COLO668 (cell line): ENCODE data around the gene RANBP1.

Source experiments
- DNase-seq: peaks from one replicate; lab custom pipeline; 2025; ENCODE audit not compliant: unreplicated experiment; lab: John Stamatoyannopoulos, UW

The RANBP1 gene

GRCh38 chr22:20088263-20088648 is 27.6 kb upstream of the RANBP1 start:
- DNase-seq, result no peak

- no peak for DNase-seq
These were observed 26.5 kb upstream of the RANBP1 start for GRCh38 chr22:20089226-20089976.

DNA sequence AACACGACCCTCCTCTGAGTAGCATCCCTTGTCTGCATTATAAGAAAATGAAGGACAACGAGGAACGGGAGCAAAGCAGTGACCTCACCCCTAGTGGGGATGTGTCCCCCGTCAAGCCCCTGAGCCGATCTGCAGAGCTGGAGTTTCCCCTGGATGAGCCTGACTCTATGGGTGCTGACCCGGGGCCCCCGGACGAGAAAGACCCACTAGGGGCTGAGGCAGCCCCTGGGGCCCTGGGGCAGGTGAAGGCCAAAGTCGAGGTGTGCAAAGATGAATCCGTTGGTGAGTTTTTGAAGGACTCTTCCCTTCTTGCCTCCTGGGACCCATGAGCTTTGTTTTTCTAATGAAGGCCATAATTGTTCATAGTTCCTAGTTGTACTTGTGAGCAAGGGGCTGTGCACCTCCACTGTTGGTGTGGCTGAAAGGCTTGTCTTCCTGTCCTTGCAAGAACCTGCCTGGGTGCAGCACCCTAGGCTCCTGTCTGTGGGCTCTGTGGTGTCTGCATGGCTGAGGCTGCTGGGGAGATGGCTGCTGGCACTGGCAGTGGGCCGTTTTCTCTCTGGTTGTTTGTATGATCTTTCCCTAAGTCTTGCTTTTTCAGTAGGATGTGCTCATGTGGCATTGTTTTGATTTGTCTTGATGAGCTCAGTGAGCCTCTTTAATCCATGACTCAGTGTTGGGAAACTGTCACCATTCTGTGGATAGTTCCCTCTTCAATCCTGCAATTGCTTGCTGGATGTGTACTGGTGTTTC is 25.8 kb upstream of the RANBP1 start:
- no peak for DNase-seq

DNA sequence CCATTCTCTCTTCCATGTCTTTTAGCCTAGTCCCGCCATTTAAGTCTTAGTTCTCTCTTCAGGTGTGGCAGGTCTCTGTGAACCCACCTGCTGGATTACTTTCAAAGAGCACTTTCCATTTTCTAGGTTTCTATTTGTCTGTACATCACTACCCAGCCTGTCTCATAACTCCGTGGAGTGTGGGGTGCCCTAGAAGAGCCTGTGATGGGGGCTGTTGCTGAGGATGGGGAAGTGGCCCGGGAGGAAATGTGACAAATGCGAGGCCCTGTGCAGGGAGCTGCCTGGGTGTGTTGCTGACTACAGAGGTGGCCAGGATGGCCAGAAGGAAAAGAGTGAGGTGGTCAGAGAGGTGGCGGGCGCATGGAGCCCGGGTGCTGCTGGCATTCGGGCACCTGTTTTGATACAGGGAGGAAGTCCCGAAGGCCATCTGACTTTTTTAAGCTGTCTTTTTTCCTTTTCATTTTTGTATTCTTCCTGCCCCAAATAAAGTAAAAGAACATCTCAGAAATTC is 25.1 kb upstream of the RANBP1 start:
- no peak for DNase-seq

GRCh38 chr22:20091690-20092476 is 24.0 kb upstream of the RANBP1 start:
- DNase-seq, result no peak

DNA sequence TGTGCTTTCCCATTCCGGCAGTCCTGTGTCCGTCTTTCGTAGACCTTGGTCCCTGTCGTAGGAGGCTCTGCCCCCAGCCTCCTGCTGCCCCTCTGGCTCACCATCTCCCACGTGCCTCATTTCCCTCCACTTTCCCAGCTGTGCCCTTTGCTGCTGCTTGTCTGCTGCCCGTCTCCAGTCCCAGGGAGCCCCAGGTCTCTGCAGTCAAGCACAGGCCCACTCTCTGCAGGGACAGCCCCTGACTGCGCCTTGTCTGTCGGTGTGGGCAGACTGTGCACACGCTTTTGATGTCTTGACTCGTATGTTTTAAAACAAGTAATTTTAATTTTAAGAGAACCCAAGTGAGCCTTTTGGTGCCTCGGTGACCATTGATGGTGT is 23.4 kb upstream of the RANBP1 start:
- no peak for DNase-seq

DNA sequence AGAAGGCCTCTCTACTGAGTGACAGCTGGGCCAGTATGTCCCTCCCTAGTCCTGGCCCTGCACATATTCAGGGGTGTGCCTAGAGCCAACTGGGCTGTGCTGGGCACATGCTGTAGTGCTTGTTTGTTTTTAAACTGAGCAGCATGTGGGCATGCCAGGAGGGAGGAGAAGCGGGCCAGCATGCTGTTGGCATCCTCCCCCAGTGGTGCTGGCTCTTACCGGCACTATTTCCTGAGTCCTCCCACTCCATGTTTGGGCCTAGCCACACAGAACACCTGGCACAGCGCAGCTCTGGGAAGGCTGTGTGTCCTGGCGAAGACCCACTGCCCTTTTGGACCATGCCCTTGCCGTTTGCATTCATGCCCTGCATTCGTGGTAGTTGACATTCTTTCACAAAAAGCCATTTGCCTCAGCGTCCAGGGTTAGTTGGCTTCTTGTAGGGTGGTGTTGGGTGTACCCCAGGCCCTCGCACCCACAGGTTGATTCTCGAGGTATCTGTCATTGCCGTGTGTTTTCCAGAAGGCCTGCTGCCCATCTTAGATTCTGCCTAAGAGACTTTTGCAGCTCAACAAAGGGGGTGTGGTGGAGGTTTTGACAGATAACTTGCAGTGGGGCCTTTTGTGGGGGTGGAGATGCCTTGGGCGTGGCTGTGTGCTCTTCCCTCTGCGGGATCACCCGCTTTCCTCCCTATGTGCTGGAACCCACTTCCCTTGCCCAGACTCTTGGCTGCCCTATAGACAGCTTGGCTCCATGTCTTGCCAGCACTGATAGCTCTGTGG is 22.3 kb upstream of the RANBP1 start:
- no peak for DNase-seq

GRCh38 chr22:20094197-20094807 is 21.6 kb upstream of the RANBP1 start:
- DNase-seq, result no peak

DNA sequence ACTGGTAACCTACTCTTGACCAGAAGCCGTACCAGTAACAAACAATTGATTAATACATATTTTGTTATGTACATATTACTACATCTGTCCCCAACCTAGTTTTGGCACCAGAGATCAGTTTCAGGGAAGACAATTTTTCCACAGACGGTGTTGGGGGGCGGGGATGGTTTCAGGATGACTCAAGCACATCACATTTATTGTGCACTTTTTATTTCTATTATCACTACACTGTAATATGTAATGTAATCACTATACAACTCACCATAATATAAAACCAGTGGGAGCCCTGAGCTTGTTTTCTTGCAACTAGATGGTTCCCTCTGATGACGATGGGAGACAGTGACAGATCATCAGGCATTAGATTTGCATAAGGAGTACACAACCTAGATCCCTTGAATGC is 20.4 kb upstream of the RANBP1 start:
- no peak for DNase-seq

GRCh38 chr22:20096574-20097420 is 19.1 kb upstream of the RANBP1 start:
- DNase-seq, result no peak

DNA sequence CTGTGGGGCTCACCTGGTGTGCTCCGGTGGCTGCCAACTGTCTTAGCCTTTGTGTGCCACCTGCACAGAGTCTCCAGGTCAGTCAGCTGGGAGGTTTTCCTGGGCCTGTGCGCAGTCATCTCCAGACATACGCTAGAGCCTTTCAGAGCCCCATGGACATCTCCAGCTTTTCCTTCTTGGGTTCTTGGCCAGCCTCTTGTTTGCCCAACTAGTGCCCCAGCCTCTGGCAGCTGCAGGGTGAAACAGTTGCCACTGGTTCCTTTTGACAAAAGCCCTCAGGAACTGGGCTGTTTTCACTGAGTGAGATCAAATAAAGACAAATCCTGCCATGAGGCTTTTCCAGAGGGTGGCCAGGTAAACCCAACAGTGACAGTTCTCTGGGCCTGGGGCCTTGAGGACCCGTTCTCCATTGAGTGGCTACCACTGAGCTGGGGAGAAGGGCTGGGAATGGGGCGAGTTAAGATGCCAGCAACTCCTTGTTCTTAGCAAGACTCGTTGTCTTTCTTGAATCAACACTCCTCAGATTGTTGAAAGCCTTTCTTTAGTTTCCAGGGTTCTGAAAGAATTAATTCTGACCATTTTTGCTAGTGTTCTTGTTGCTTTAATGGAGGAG is 16.7 kb upstream of the RANBP1 start:
- no peak for DNase-seq

DNA sequence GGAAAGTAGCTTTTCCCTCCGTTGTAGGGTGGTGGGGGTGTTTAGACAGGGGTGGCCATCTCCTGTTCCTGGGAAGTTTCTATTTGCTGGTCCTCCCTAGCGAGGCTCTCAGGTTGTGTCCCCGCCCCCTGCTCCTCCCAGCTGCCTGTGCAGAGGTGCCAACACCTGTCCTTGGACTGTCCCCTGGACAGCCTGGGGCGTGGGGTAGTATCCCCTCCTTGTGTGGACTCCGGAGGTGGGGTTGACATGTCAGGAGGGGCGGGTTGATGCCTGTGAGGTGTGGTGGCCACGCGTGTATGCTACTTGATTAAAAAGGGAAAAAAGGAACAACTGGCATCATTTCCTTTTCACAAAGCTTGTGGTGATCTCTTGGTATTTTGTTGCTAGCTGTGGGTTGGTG is 14.3 kb upstream of the RANBP1 start:
- DNase-seq, result no peak

DNA sequence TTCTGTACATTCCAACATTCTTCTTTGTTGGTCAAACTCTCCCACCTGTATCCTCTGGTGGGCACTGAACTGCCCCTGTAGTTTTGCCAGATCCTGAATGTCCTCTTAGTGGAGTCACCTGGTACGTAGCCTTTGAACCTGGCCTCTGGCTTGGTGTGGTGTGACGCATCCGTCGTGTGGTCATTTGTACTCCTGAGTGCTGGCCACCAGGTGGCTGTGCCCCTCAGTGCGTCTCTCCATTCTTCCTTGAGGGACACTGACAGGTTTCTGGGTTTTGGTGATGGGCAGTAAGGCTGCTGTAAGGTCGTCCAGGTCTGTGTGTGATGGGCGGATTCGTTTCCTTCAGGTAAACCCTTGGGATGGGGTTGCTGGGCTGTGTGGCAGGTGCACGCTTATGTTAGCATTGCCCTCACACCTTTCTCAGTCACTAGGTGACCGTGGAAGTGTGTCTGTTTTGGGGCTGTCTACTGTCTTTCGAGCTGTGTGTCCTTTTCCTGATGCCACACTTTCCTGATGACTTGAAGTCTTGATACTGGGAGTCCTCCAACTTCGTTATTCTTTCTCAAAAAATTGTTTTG is 13.6 kb upstream of the RANBP1 start:
- no peak for DNase-seq

GRCh38 chr22:20105456-20106204 is 10.3 kb upstream of the RANBP1 start:
- no peak for DNase-seq

GRCh38 chr22:20106205-20106848 is 9.6 kb upstream of the RANBP1 start:
- DNase-seq, result no peak

GRCh38 chr22:20106849-20107237 is 9.1 kb upstream of the RANBP1 start:
- no peak for DNase-seq

DNA sequence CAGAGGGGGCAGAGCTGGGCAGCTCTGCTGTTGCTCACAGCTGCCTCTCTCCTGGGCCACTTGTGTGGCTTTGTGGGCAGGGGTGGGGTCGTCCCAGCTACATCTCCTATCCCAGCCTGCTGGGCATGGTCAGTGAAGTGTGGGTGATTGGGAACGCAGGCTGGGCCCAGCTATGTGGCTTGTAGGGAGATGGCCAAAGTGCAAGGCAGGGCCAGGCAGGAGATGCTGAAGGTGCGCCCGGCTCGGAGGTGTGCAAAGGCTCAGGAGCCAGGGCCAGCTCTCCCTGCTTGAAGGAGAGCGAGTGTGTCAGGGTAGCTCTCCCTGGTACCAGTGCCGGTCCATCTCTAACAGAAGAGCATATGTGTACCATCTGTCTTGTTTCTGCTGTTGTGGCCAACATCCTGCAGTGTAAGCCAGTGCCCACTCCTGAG is 8.4 kb upstream of the RANBP1 start:
- no peak for DNase-seq
